GM21360 (cell line): ENCODE measurements around the gene NKX2-4.

ENCODE experiments used
- ATAC-seq: cut with Tn5 transposase; IDR thresholded peaks from one replicate; pipeline ENCODE4 v1.9.1; 2021; ENCODE audit warnings: mild to moderate bottlenecking, moderate library complexity; ENCODE audit not compliant: unreplicated experiment

Gene NKX2-4

GRCh38 chr20:21364413-21364812 lies 32.9 kb downstream of the NKX2-4 start:
- ATAC-seq = no peak

GRCh38 chr20:21361266-21361665 lies 36.1 kb downstream of the NKX2-4 start:
- ATAC-seq = no peak

- no peak for ATAC-seq
Measured at GRCh38 chr20:21360705-21361104, 36.6 kb downstream of the NKX2-4 start.

- no peak for ATAC-seq
Measured at GRCh38 chr20:21358737-21359136, 38.6 kb downstream of the NKX2-4 start.

- no peak for ATAC-seq
Measured at GRCh38 chr20:21357844-21358243, 39.5 kb downstream of the NKX2-4 start.

GRCh38 chr20:21356386-21356785 lies 40.9 kb downstream of the NKX2-4 start:
- ATAC-seq = no peak

- ATAC-seq = no peak
Measured at GRCh38 chr20:21355981-21356380, 41.3 kb downstream of the NKX2-4 start.

- no peak for ATAC-seq
Measured at GRCh38 chr20:21353236-21353635, 44.1 kb downstream of the NKX2-4 start.

- no peak for ATAC-seq
Measured at GRCh38 chr20:21352703-21353102, 44.6 kb downstream of the NKX2-4 start.
